H1 (cell line): ENCODE data around the gene TLCD5. TPM values are rescaled to one million over a fixed set of nuclear protein-coding genes. Genes with fewer than 3 reads are reported as not detected.

Source experiments
- polyA plus RNA-seq, 7 experiments: library from polyadenylated mRNA; depleted of rRNA in 3 of 7; stranded (reverse) in 5 of 7; unstranded in 2 of 7; fragments of >200 nt in 5 of 7; fragments of 200-250 nt in 2 of 7; gene quantifications; 1 replicate in 5 of 7; 2 replicates in 1 of 7; 4 replicates in 1 of 7; pipeline versions ENCODE4 v1.2.1 to v1.2.3, GENCODE V29; 2011 to 2013; ENCODE audit warnings: missing spikeins in 2 of 7, mixed read lengths in 2 of 7
- total RNA-seq: library from RNA; stranded (reverse); fragmentation: NEBNext Ultra II Directional; extraction: Animal tissue kit (Norgen Biotek cat#: 25700); gene quantifications from 2 replicates; pipeline ENCODE4 v1.2.1, GENCODE V29; 2021
- TF ChIP-seq, protein P1 (sequence below): IDR thresholded peaks from 2 replicates; pipeline ENCODE4 v1.6.1; 2011; ENCODE audit warnings: low read depth, mild to moderate bottlenecking, low read length; ENCODE audit not compliant: insufficient read depth

Gene TLCD5
- total and polyA plus RNA-seq, 2 of the 8 experiments (the other 6 are each of a cell fraction or from before 2014, with no cell fraction given) = 9.5 to 10.1 TPM

GRCh38 chr11:120333801-120334200 is 8.7 kb downstream of the TLCD5 start (continued):
- TF ChIP-seq, protein P1, sequence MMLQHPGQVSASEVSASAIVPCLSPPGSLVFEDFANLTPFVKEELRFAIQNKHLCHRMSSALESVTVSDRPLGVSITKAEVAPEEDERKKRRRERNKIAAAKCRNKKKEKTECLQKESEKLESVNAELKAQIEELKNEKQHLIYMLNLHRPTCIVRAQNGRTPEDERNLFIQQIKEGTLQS = no peak
